Left forelimb (tissue), 1 donor: Measurements from ENCODE around the gene ARMC2.
A peak's percentile ranks its signal among the peaks of the same experiment; 100 is the strongest.
"Not testable (repeated sequence)": the region's sequence is repeated elsewhere in the genome, so short reads cannot be mapped to it uniquely, and the experiment has no call there.

Experiments used
- DNase-seq: peaks from one replicate; pipeline ENCODE4 v3.0.0-alpha.2; 2018; ENCODE audit warnings: low spot score

ARMC2 gene

GRCh38 chr6:108916026-108916686 lies 67.9 kb downstream of the ARMC2 start:
- DNase-seq = no peak

GRCh38 chr6:108920751-108921150 lies 72.5 kb downstream of the ARMC2 start:
- DNase-seq = no peak

- DNase-seq = no peak
These were observed 73.5 kb downstream of the ARMC2 start for GRCh38 chr6:108921547-108922361.

- DNase-seq = no peak
These were observed 74.3 kb downstream of the ARMC2 start for GRCh38 chr6:108922499-108922898.

GRCh38 chr6:108927927-108928326 lies 79.7 kb downstream of the ARMC2 start:
- DNase-seq = no peak

GRCh38 chr6:108928650-108929049 lies 80.4 kb downstream of the ARMC2 start:
- DNase-seq = no peak

GRCh38 chr6:108931090-108931489 lies 82.9 kb downstream of the ARMC2 start:
- DNase-seq = not testable (repeated sequence)

- DNase-seq = no peak
These were observed 88.9 kb downstream of the ARMC2 start for GRCh38 chr6:108937170-108937569.

GRCh38 chr6:108940741-108941140 lies 92.5 kb downstream of the ARMC2 start:
- DNase-seq = no peak

- no peak for DNase-seq
These were observed 93.1 kb downstream of the ARMC2 start for GRCh38 chr6:108941281-108941680.

GRCh38 chr6:108941859-108942258 lies 93.6 kb downstream of the ARMC2 start:
- DNase-seq = no peak

GRCh38 chr6:108942556-108943492 lies 94.6 kb downstream of the ARMC2 start:
- DNase-seq = no peak

GRCh38 chr6:108944071-108944470 lies 95.8 kb downstream of the ARMC2 start:
- no peak for DNase-seq

- no peak for DNase-seq
These were observed 96.8 kb downstream of the ARMC2 start for GRCh38 chr6:108944707-108945680.

GRCh38 chr6:108945681-108946159 lies 97.5 kb downstream of the ARMC2 start:
- peak; percentile 85 for DNase-seq

- no peak for DNase-seq
These were observed 98.5 kb downstream of the ARMC2 start for GRCh38 chr6:108946695-108947094.

GRCh38 chr6:108947114-108947854 lies 99.1 kb downstream of the ARMC2 start:
- DNase-seq = no peak

- DNase-seq = no peak
These were observed 100.0 kb downstream of the ARMC2 start for GRCh38 chr6:108948181-108948661.

GRCh38 chr6:108951351-108951953 lies 103.2 kb downstream of the ARMC2 start:
- DNase-seq = no peak
